Measurements from ENCODE around the gene L1TD1. TPM values are rescaled to one million over a fixed set of nuclear protein-coding genes. Genes with fewer than 3 reads are reported as not detected.
"Not testable (repeated sequence)": the region's sequence is repeated elsewhere in the genome, so short reads cannot be mapped to it uniquely, and the experiment has no call there.

The L1TD1 gene
- total RNA-seq, 4 donors from 2014 or later: 0.04 TPM; not detected in 3

DNA sequence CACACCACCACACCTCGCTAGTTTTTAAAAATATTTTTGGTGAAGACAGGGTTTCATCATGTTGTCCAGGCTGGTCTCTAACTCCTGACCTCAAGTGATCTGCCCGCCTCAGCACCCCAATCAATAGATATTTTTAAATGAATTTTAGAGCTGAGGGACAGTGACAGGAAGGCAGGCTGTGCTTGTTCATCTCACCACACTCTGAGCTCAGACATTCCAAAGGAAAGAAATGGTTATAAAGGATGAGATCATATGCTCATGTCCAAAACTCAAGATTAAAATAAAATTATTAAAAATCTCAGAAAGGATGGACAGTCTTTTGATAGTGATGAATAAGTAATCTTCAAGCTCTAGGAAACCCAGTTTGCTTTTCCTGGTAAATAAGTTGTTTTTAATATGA is 40.9 kb downstream of the L1TD1 start:
- DNase-seq (ENCODE audit: low spot score in 2 of 2): no peak
- intact Hi-C loops (cut with DNase I; ENCODE audit: low total_unique reads): no loop called here
- 95 to 98% methylated on average over 2 of the region's 2 CpGs for WGBS, 2 donors
- no peak for TF ChIP-seq POLR2A (IDR thresholded peaks at IDR 0.05)
- TF ChIP-seq, protein P1, sequence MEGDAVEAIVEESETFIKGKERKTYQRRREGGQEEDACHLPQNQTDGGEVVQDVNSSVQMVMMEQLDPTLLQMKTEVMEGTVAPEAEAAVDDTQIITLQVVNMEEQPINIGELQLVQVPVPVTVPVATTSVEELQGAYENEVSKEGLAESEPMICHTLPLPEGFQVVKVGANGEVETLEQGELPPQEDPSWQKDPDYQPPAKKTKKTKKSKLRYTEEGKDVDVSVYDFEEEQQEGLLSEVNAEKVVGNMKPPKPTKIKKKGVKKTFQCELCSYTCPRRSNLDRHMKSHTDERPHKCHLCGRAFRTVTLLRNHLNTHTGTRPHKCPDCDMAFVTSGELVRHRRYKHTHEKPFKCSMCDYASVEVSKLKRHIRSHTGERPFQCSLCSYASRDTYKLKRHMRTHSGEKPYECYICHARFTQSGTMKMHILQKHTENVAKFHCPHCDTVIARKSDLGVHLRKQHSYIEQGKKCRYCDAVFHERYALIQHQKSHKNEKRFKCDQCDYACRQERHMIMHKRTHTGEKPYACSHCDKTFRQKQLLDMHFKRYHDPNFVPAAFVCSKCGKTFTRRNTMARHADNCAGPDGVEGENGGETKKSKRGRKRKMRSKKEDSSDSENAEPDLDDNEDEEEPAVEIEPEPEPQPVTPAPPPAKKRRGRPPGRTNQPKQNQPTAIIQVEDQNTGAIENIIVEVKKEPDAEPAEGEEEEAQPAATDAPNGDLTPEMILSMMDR (IDR thresholded peaks at IDR 0.05): no peak
- no peak overlapping the region for H3K4me3 ChIP-seq (ENCODE audit: low read depth, poor library complexity, severe bottlenecking)

DNA sequence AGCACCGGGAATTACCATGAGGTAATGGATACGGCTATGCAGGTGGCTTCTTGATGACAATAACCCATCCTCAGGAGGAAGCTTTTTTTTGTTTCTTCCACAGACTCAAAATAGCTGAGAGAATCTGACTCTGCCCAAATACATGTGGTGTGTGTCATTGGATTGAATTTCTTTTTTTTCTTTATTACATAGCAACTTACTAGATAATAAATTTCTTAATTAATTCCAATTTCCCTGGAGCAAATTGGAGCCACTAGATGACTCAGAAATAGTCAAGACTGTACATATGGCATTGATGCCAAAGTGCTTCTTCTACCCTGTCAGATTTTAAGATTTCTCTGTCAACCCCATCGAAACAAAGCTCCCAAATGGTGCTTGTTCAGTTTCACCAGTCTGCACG is 42.7 kb downstream of the L1TD1 start:
- TF ChIP-seq POLR2A (IDR thresholded peaks at IDR 0.05): no peak
- TF ChIP-seq, protein P1 (IDR thresholded peaks at IDR 0.05): no peak
- intact Hi-C loops (cut with DNase I; ENCODE audit: low total_unique reads): no loop called here
- WGBS, 2 donors: 37% methylated on average over 4 of the region's 4 CpGs
- no peak for DNase-seq (ENCODE audit: low spot score in 2 of 2)
- no peak overlapping the region for H3K4me3 ChIP-seq (ENCODE audit: low read depth, poor library complexity, severe bottlenecking)

DNA sequence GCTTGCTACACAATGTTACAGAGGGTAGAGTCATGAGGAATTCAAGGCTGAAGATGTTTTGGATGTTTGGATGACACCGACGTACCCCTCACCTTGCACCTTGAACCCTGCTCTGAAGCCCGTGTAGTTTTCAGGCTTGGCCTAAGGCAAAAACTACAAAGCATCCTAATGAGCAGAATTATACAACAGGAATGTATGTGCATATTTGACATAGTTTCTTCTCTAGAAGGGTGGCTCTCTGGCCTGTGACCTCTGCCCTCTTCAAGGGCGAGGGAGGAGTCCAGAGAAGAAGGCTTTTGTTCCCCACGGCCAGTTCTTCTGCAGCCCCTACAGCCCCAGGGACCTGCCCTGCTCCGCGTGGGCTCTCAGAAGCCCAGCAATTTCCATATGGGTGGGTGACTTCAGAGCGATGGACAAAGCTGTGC is 43.3 kb downstream of the L1TD1 start:
- TF ChIP-seq, protein P1 (IDR thresholded peaks at IDR 0.05): no peak
- no peak for TF ChIP-seq POLR2A (IDR thresholded peaks at IDR 0.05)
- no peak overlapping the region for H3K4me3 ChIP-seq (ENCODE audit: low read depth, poor library complexity, severe bottlenecking)
- intact Hi-C loops (cut with DNase I; ENCODE audit: low total_unique reads): no loop called here
- WGBS, 2 donors: 53 to 57% methylated on average over 8 of the region's 8 CpGs
- DNase-seq (ENCODE audit: low spot score in 2 of 2): no peak

DNA sequence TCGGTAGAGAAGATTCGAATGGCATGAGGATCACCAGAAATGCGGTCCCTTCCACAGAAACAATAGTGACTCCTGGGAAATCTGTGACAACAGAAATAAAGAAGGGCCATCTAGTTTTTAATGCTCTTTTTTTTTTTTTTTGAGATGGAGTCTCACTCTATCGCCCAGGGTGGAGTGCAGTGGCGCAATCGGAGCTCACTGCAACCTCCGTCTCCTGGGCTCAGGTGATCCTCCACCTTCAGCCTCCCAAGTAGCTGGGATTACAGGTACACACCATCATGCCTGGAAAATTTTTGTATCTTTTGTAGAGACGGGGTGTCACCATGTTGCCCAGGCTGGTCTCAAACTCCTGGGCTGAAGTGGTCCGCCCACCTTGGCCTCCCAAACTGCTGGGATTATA is 43.9 kb downstream of the L1TD1 start:
- no peak for DNase-seq (ENCODE audit: low spot score in 2 of 2)
- TF ChIP-seq, protein P1 (IDR thresholded peaks at IDR 0.05): no peak
- TF ChIP-seq POLR2A (IDR thresholded peaks at IDR 0.05): no peak
- intact Hi-C loops (cut with DNase I; ENCODE audit: low total_unique reads): no loop called here
- 94% methylated on average over 9 of the region's 9 CpGs for whole genome bisulfite sequencing, 2 donors
- H3K4me3 ChIP-seq (ENCODE audit: low read depth, poor library complexity, severe bottlenecking): no peak overlapping the region

DNA sequence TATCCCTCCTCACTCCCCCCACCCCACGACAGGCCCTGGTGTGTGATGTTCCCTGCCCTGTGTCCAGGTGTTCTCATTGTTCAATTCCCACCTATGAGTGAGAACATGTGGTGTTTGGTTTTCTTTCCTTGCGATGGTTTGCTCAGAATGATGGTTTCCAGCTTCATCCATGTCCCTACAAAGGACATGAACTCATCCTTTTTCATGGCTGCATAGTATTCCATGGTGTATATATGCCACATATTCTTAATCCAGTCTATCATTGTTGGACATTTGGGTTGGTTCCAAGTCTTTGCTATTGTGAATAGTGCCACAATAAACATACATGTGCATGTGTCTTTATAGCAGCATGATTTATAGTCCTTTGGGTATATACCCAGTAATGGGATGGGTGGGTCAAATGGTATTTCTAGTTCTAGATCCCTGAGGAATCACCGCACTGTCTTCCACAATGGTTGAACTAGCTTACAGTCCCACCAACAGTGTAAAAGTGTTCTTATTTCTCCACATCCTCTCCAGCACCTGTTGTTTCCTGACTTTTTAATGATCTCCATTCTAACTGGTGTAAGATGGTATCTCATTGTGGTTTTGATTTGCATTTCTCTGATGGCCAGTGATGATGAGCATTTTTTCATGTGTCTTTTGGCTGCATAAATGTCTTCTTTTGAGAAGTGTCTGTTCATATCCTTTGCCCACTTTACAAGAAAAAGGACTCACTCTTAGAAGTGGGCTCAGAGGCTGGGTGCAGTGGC is 45.2 kb downstream of the L1TD1 start:
- DNase-seq (ENCODE audit: low spot score in 2 of 2); H3K4me3 ChIP-seq (ENCODE audit: low read depth, poor library complexity, severe bottlenecking); intact Hi-C loops (cut with DNase I; ENCODE audit: low total_unique reads): not testable (repeated sequence)
- 94 to 96% methylated on average over 3 of the region's 3 CpGs for WGBS, 2 donors

DNA sequence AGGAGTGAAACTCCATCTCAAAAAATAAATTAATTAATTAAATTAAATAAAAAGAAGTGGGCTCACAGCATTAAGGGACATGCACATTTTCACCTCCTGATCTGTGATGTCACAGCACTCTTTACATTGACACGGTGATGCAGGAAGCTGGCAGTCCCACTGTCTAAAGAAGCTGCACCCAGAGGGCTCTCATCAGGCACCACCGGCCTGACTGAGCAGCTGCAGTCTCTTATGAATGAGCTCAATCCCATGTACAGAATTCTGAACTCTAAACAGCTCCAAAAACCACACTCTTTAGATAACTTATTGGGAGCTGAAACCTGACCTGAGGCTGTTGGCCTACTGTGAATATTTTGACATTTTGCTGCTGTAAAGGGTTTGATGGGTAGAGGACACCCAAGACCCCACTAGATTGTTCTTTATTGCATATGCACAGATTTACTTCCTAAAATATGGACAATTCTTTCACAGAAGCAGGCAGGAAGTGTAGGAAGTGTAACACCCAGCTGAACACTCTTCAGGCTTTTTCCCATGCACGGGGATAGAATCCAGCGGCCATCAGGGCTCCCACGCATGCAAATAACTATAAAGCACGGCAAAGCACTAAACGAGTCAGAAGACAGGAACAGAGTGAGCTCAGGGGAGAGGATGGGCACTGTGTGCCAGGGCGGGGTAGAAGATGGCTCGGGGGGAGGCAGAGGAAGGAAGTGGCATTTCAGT is 46.2 kb downstream of the L1TD1 start:
- intact Hi-C loops (cut with DNase I; ENCODE audit: low total_unique reads): no loop called here
- DNase-seq (ENCODE audit: low spot score in 2 of 2): no peak
- TF ChIP-seq, protein P1 (IDR thresholded peaks at IDR 0.05): no peak
- no peak for TF ChIP-seq POLR2A (IDR thresholded peaks at IDR 0.05)
- 78 to 80% methylated on average over 9 of the region's 9 CpGs for WGBS, 2 donors
- H3K4me3 ChIP-seq (ENCODE audit: low read depth, poor library complexity, severe bottlenecking): no peak overlapping the region

Measured in lower leg skin (tissue), 4 donors.